ENCODE measurements around the gene CATSPERZ.

CATSPERZ gene

DNA sequence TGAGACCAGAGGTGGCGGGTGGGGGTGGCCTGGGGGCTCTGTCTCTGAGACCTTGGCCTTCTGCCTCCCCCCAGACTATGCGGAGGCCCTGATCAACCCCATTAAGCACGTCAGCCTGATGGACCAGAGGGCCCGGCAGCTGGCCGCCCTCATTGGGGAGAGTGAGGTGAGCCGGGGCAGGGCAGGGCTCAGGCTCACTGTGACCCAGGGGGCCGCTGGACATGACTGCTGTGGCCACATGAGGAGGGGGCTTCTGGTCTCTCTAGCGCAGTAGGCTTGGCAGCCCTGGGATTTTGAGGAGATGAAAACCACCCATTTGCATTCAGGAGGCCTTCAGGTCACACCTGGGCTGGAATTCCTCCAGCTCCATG, 36.2 kb upstream of the CATSPERZ start:
- DNase-seq (ENCODE audit: low read depth, low spot score), result no peak

DNA sequence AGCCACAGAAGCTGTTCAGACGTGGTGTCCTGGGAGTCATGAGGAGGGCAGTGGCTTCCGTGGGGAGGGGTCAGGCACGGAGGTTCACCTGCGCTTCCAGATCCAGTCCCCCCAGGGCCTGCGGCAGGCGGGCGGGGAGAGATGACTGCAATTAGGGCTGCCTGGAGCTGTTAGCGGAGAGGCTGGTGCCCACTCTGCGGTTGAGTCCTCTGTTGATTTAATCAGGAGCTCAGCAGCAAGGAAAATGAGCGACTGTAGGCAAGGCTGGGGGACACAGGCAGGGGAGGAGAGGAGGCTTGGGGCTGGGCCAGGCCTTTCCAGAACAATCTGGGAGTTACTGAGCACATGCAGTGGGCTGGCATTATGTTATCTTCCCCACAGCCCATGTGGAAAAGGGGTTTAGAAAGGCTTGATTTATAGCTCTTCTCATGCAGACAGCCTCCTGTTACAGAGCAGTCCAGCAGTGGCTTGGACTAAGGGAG, 35.7 kb upstream of the CATSPERZ start:
- no peak for DNase-seq (ENCODE audit: low read depth, low spot score)

DNA sequence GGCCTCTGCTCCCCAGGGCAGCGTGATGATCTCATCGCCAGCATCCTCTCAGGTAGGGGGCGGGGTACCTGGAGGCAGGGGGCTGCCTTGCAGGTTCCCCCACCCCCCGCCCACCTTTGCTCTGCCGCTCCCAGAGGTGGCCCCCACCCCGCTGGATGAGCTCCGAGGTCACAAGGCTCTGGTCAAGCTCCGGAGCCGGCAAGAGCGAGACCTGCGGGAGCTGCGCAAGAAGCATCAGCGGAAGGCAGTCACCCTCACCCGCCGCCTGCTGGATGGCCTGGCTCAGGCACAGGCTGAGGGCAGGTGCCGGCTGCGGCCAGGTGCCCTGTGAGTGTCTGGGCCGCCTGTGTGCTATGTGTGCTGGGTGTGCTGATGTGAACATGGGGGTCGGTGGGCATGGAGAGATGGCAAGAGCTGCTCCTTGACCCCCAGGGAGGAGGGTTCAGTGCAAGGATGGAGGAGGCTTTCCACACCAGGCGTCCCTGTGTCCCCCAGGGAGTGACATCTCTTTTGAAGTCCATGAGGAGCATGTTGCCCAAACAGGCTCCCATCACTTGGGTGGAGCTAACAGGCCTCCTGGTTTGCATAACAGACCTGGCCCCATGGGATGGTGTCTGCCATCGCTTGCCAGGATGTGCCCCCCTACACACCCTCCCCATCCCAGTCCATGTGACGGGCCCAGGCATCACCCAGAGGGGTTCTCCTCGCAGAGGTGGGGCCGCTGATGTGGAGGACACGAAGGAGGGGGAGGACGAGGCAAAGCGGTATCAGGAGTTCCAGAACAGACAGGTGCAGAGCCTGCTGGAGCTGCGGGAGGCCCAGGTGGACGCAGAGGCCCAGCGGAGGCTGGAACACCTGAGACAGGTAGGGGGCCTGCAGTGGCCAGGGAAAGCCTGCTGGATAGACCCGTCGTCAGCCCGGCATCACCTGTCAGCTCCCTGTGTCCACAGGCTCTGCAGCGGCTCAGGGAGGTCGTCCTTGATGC, 34.7 kb upstream of the CATSPERZ start:
- DNase-seq (ENCODE audit: low read depth, low spot score), result no peak

DNA sequence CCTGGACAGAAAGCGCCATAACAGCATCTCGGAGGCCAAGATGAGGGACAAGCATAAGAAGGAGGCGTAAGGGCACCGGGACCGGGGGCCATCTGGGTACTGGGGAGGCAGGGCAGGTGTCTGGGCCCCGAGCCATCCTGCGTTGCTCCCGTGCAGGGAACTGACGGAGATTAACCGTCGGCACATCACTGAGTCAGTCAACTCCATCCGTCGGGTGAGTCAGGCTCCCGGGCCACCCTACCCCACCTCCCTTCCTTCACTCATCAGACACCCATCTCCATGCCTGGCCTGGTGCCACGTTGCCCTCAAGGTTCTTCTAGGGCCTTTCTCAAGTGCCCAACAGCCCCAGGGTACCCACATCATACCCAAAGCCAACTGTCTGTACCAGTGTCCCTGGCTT, 33.8 kb upstream of the CATSPERZ start:
- no peak for DNase-seq (ENCODE audit: low read depth, low spot score)

DNA sequence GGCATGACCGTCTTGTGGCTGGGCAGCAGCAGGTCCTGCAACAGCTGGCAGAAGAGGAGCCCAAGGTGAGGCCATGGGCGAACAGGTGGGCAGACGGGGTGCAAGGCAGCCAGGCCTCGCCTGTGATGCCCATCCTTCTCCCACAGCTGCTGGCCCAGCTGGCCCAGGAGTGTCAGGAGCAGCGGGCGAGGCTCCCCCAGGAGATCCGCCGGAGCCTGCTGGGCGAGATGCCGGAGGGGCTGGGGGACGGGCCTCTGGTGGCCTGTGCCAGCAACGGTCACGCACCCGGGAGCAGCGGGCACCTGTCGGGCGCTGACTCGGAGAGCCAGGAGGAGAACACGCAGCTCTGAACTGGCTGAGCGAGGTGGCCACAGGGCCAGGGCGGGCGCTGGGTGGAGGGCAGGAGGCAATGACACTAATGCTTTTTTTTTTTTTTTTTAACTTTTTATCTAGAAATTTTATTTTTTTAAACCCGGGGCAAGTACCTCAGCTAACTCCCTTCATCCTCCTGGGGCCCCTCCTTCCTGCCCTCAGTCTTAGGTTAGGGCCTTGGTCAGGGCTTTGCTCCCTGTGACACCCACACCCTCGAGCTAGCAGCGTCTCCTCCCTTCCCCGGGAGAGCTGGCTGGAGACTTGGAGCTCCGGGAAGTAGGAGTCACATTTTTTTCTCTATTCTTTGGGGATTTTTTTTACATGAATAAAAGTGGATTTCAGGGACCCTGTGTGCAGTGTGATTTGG, 32.8 kb upstream of the CATSPERZ start:
- DNase-seq (ENCODE audit: low read depth, low spot score), result no peak

DNA sequence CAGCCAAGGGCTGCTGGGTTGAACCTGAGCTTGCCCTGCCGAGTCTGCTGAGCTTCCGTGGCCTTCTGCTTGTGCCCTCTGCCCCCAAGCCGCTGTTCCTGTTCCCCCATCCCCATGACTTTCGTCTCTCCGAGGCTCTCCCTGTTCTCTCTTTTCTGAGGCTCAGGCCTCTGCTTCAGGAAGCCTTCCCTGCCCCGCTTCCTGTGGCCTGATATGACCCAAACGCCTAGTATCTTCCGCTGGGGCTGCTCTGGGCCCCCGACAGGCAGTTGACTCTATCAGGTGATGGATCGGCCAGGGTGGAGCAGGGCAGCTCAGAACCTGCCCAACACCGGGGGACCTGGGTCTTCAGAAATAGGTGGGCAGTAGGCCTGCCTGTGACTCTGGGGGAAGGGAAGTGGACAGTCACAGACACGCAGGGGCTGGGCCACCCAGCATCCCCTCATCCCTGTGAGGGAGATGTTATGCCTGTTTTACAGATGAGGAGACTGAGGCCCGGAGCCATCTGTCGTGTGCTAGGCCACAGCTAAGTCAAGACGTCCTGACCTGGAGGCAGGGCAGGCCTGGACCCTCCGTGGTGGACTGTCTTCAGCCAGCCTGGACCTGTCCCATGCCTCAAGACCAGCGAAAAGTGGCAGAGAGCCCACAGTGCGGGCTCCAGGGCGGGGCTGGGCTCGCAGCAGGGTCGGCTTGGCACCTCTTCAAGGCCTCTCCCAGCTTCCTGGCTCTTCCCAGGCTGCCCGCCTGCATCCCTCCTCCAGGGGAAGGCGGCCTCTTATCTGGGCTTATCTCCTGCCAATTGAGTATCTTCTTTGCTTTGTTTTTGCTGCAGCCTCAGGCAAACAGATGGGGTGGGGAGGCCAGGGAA, 31.9 kb upstream of the CATSPERZ start:
- DNase-seq (ENCODE audit: low read depth, low spot score), result peak; percentile 74

DNA sequence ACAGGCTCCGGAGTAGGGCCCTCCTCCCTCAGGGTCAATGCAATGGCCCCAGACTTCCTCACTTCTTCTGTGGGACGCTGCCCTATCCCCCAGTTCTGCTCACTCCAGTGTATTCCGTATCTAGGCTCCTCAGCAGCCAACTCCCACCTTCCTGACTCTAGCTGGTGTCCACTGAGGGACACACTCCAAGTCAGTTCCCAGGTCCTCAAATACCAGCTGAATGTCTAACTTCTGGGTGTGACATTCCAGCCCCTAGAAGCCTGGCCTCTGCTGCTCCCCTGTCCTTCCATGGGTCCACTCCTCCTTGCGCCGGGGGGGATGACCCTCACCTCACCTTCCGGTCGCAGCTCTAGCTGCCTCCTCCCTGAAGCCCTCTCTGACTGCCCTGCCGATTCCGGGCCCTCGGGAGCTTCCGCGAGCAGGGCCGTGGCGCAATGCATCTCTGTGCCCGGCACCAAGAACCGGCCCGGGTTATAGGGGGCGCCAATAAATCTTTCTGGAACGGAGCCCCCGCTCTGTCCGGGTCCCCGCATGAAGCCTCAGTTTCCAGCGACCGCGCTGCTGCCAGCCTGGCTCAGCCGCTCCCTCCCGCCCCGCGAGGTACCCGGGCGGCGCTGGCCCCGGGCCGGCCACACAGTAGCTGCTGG, 31.1 kb upstream of the CATSPERZ start:
- peak; percentile 58 for DNase-seq (ENCODE audit: low read depth, low spot score)

DNA sequence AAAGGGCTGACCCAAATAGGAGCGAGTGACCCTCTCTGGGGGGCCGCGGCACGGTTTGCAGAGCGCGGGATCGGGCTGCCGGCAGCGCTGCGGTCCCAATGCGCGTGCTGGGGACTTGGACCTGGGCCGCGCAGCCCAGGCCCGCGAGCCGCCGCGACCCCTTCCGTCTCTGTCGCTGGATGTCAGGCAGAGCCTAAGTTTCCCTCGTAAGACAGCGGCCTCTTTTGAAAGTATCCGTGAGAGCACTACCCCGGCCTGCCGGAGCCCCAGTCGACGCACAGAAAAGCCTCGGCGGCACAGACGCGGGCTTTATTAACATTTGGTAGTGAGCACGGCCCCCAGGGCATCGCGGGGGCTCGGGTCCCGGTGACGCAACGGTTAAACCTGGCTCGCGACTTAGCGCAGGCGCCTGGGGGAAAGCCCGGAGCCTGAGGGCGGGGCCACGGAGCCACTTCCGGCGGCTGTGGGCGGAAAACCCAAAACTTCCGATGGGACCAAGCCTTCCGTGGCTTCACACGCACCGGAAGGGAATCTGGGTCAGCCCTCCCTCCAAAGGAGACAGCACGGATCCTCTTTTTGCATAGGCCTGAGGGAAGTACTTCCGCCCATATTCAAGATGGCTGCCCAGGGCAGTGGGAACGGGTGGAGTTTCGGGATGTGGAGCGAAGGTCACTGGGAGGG, 30.5 kb upstream of the CATSPERZ start:
- peak; percentile 100 for DNase-seq (ENCODE audit: low read depth, low spot score)

DNA sequence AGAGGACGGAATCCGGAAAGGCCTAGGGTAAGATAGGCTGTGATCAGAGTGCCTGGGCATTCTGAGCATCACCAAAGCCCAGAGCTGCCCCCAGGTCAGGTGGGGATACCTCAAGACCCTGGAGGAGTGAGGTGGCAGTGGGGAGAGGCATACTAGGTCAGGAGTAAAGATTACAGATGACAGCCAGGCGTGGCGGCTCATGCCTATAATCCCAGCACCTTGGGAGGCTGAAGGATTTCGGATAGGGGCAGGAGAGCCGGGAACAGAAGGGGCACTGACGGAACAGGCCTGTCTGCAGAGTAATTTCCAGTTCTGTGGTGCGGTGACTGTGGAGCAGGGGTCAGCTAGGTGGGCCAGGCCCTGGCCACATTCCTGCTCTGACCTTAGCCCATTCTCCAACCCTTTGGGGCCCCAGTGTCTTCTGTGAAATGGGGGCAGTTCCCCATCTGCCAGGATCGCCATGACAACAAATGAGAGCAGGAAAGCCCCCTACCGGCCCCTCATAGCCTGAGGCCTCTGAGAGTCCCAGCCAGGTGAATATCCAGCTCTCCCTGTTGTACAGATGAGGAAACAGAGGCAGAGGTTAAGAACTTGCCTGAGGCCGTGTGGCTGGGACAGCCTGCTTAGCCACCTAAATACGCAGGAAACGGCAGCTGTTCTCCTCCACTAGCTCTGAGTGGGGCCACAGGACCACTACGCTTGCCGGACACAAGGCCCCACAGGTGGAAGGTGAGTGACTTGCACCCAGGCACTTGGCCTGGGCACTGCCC, 24.9 kb upstream of the CATSPERZ start:
- no peak for DNase-seq (ENCODE audit: low read depth, low spot score)

DNA sequence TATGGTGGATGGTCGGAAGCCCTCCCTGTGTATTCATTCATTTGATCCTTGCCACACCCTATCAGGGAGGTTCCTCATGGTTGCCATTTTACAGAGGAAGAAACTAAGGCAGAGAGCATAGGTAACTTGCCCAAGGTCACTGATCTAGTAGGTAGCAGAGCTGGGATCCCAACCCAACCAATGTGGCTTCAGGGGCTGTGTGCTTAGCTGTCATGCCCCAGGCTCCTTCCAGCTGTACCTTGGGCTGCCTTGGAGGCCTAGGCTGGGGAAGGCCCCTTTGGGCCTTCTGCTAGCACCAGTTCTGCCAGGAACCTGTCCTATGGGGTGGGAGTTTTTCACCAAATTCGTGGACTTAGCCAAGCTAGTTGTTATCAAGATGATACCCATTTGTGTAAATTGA, 24.3 kb upstream of the CATSPERZ start:
- no peak for DNase-seq (ENCODE audit: low read depth, low spot score)

DNA sequence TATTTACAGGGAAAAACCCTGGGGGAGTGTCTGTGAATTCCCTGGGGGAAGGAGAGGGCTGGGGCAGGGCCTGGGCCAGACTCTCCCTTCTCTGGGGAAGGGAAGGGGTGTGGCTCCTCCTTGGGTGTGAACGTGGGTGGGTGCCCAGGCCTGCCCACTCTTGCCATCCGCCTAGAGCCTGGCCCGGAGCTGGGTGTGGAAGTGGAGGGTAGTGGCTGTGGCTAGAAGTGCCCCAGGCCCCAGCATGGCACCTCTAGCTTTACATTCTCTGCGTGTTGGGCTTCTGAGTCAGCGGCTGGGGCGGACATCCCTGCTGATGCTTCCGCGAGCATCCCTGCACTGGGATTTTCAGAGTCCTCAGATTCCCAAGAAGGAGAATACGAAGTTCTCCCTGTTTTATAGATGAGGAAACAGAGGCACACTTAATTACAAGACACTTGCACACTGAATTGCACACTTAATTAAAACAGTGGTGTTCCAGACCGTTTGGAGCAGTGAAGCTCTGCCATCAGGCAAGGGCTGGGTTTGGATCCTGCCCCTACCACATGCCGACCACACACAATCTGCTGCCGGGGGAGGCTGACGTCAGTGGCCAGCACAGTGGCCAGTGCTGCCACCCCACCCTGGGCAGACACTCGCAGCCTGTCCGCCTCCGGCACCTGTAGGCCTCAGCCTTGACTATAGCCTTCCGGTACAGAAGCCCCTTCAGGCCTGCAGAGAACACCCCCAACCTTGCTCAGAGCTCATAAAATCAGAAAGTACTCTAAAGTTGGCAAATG, 23.3 kb upstream of the CATSPERZ start:
- no peak for DNase-seq (ENCODE audit: low read depth, low spot score)

DNA sequence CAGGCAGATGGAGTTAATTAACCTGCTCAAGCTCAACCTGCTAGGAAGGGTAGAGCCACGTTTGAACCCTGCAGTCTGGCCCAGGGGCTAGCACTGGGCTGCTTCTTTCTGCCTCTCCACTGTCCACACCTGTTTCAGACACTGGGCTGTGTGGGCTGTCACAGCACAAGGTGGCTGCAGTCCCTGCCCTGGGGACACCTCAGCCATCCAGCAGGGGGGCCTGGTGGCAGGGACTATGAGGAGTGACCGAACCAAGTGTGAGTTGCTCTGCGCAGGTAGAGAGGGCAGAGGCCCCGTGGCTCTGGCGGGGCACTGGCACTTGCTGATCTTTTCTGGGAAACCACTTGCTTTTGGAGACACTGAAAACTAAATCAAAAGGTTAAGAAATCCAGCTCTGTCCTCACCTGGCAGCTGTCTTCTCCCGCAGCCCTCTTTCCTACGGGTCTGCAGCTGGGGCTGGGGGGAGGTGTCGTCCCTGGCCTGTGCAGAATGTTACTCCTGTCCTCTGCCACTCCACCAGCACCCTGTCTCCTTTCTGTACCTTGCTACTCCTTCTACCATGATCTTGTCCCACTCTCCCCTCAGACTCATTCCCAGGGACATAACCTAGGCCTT, 21.5 kb upstream of the CATSPERZ start:
- DNase-seq (ENCODE audit: low read depth, low spot score), result no peak

DNA sequence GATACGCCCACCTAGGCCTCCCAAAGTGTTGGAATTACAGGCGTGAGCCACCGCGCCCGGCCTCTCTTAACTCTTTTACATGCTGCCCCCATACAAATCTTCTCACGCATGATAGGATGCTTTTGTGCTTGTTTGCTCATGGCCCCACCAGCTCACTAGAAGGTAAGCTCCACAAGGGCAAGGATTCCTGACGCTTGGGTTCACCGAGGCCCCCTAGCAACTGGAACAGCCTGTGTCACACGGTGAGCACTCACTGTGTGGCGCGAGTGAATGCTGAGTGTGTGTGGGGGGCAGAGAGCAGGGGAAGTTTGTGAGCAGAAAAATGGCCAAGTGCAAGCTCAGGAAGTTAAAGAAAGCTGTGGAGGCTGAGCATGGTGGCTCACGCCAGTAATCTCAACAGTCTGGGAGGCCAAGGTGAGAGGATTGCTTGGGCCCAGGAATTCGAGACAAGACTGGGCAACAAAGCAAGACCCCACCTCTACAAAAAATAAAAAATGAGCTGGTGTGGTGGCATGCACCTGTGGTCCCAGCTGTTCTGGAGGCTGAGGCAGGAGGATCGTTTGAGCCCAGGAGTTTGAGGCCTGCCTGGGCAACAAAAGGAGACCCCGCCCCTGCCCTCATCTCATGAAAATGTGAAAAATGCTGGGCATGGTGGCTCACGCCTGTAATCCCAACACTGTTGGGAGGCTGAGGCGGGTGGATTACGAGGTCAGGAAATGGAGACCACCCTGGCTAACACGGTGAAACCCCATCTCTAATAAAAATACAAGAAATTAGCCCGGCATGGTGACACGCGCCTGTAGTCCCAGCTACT, 18.0 kb upstream of the CATSPERZ start:
- no peak for DNase-seq (ENCODE audit: low read depth, low spot score)

DNA sequence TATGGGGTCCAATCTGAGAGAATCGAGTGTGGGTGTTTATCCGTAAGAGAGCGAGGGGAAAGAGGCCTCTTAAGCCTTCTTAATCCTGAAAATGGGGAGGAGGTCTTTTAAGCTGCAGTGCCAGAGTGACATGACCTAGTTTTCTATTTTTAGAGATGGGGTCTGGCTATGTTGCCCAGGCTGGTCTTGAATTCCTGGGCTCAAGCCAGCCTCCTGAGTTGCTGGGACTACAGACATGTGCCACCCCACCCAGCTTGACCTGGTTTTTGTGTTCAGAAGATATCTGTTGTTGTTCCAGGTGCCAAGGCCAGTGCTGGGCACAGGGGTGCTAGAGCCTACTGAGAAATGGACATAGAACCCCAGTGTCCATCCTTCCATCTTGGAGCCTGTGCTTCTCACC, 17.1 kb upstream of the CATSPERZ start:
- no peak for DNase-seq (ENCODE audit: low read depth, low spot score)

DNA sequence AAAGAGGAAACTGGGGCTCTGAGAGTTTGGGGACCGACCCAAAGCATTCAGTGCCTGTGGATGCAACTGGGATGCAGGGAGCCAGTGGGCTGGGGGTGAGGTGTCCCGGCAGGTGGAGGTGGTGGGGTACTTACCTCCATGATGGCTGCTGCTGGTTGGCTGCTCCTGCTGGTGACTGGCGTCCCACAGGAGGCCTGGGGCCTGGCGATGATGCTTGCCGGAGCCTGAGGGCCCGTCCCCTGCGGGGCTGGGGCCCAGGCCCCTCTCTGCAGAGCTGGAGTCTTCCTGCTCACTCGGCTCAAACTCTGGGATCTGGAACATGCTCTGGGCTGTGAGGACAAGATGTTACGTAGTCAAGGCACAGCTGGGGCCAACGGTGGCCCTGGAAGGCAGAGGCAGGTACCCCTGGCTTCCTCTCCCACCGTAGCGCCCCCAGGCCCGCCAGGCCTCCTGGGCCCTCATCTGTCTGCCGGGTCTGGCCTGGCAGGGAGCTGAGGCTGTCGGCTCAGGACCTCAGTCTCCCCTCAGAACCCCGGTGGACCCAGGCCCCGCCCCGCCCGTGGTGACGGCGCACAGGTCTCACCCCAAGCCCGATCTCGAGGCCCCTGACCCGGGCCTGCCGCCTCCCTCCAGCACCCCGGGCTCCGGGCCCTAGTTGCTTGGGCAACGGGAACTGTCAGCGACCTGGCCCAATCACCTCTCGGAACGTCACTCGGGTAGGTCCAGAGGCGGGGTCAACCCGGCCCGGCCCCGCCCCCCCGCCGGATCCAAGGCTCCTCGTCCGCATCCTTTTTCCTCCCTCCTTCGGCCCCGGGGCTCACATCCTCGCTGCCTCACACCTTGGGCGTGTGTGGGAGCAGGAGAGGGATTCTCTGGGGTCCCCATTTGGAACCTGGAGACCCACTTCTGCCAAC, 15.9 kb upstream of the CATSPERZ start, which contains the start of gene BAD:
BAD (minus strand) TSS at position 618 of the 914 bp plus-strand sequence; CDS start at position 321, 297 bp downstream.
- DNase-seq (ENCODE audit: low read depth, low spot score), result peak; percentile 97

All from astrocyte of the hippocampus (primary cell).